Measurements from ENCODE around the gene TNFRSF4.

- TF ChIP-seq POLR2A (IDR thresholded peaks at IDR 0.05), result no peak
- no peak for TF ChIP-seq CTCF (IDR thresholded peaks at IDR 0.05)
Observed at GRCh38 chr1:1170215-1171091, 43.5 kb downstream of the TNFRSF4 start.

Data from thyroid gland (tissue), 4 donors.